Measurements from ENCODE around the gene ABCA1.

- no peak for TF ChIP-seq EZH2 (IDR thresholded peaks at IDR 0.05; ENCODE audit: borderline replicate concordance, low read length)
- no peak for TF ChIP-seq CTCF (IDR thresholded peaks at IDR 0.05; ENCODE audit: low read length)
Measured at GRCh38 chr9:104900871-104901270, 27.1 kb downstream of the ABCA1 start.
